HCT116 (cell line): ENCODE measurements around the gene SCN8A. TPM values are rescaled to one million over a fixed set of nuclear protein-coding genes. Genes with fewer than 3 reads are reported as not detected.

Experiments used
- ATAC-seq: fragments of 200-7000 bp; cut with Tn5 transposase; 2 replicates; pipeline ENCODE4 v1.9.1; 2020; ENCODE audit warnings: mild to moderate bottlenecking, moderate library complexity
- BruUV-seq: library from RNA; stranded (reverse); fragments of 400-500 nt; replicated peaks from 2 replicates; lab custom pipeline; 2021; lab: Mats Ljungman, UMichigan
- CTCF ChIA-PET: fragments of 300-600 bp; sonication (Branson Sonifier 250); formaldehyde crosslinking; loops from one replicate; lab custom pipeline; 2021; ENCODE audit warnings: antibody characterized with exemption; lab: Charles Lee
- POLR2A ChIA-PET: fragments of 300-600, 350-600 bp; sonication (Branson Sonifier 250); formaldehyde crosslinking; loops from one replicate; lab custom pipeline; 2021; ENCODE audit warnings: antibody characterized with exemption; lab: Charles Lee
- RAD21 ChIA-PET, 2 experiments: fragments of 300-600 bp; sonication (Branson Sonifier 250); formaldehyde crosslinking; loops; one replicate each; lab custom pipeline; 2023; ENCODE audit warnings: low total read pairs in 2 of 2; ENCODE audit not compliant: uncharacterized antibody in 2 of 2, unreplicated experiment in 2 of 2, low non-redundant PET in 1 of 2; lab: Charles Lee
- DNase-seq: peaks from one replicate; pipeline ENCODE4 v3.0.0-alpha.2; 2010; ENCODE audit warnings: low read depth, low spot score
- H2AFZ ChIP-seq: fragments of 200-600 bp; shearing (Covaris generic), sonication (generic); 2 replicates; pipeline ENCODE4 v1.6.1; 2017; ENCODE audit warnings: low read depth, mixed run types, mixed read lengths, antibody characterized with exemption, low read length; ENCODE audit not compliant: poor library complexity, severe bottlenecking
- H3K27ac ChIP-seq: 2 replicates; pipeline ENCODE4 v1.5.1; 2012; ENCODE audit warnings: low read depth, low read length
- H3K27me3 ChIP-seq: fragments of 200-600 bp; sonication (generic); 2 replicates; pipeline ENCODE4 v1.6.1; 2016; ENCODE audit warnings: mixed run types, low read length, mixed read lengths; ENCODE audit not compliant: insufficient read depth
- H3K36me3 ChIP-seq, 2 experiments: fragments of 200-500 bp in 1 of 2; fragments of 200-600 bp in 1 of 2; sonication (Bioruptor generic) in 1 of 2; sonication (generic) in 1 of 2; 2 replicates each; pipeline versions ENCODE4 v1.5.1 to v1.6.1; 2014 to 2016; ENCODE audit warnings: low read length in 2 of 2, inconsistent platforms in 1 of 2, mixed read lengths in 1 of 2, mixed run types in 1 of 2; ENCODE audit not compliant: insufficient read depth in 2 of 2, control insufficient read depth in 1 of 2
- H3K4me1 ChIP-seq, 2 experiments: fragments of 200-600 bp in 1 of 2; sonication (generic) in 1 of 2; 2 replicates each; pipeline versions ENCODE4 v1.5.1 to v1.6.1; 2012 to 2017; ENCODE audit warnings: low read length in 2 of 2, inconsistent platforms in 1 of 2, mild to moderate bottlenecking in 1 of 2, mixed read lengths in 1 of 2, mixed run types in 1 of 2, moderate library complexity in 1 of 2; ENCODE audit not compliant: insufficient read depth in 2 of 2, control insufficient read depth in 1 of 2
- H3K4me2 ChIP-seq: fragments of 200-600 bp; sonication (generic); 2 replicates; pipeline ENCODE4 v1.6.1; 2017; ENCODE audit warnings: mixed run types, low read length, mixed read lengths
- H3K4me3 ChIP-seq, 2 experiments: fragments of 200-600 bp in 1 of 2; sonication (generic) in 1 of 2; replicated peaks in 1 of 2; 2 replicates each; pipeline ENCODE4 v1.5.1; 2011 to 2016; ENCODE audit warnings: low read length in 2 of 2, control low read depth in 1 of 2, low read depth in 1 of 2, mild to moderate bottlenecking in 1 of 2, mixed read lengths in 1 of 2, mixed run types in 1 of 2
- H3K79me2 ChIP-seq: fragments of 200-600 bp; sonication (generic); 2 replicates; pipeline ENCODE4 v1.6.1; 2017; ENCODE audit warnings: mild to moderate bottlenecking, mixed run types, low read length, moderate library complexity, mixed read lengths; ENCODE audit not compliant: insufficient read depth
- H3K9ac ChIP-seq: fragments of 200-600 bp; sonication (generic); 2 replicates; pipeline ENCODE4 v1.6.1; 2016; ENCODE audit warnings: low read length, mixed read lengths
- H3K9me2 ChIP-seq: fragments of 200-600 bp; sonication (generic), shearing (Covaris generic); 2 replicates; pipeline ENCODE4 v1.6.1; 2017; ENCODE audit warnings: mixed run types, mild to moderate bottlenecking, moderate library complexity; ENCODE audit not compliant: insufficient read depth
- H3K9me3 ChIP-seq, 2 experiments: fragments of 200-500 bp in 1 of 2; fragments of 200-600 bp in 1 of 2; sonication (Bioruptor generic) in 1 of 2; sonication (generic) in 1 of 2; 2 replicates each; pipeline ENCODE4 v1.6.1; 2014 to 2017; ENCODE audit warnings: low read length in 2 of 2, mixed read lengths in 2 of 2, inconsistent platforms in 1 of 2, low read depth in 1 of 2, mild to moderate bottlenecking in 1 of 2, mixed run types in 1 of 2, moderate library complexity in 1 of 2; ENCODE audit not compliant: control insufficient read depth in 1 of 2, insufficient read depth in 1 of 2
- H4K20me1 ChIP-seq: fragments of 200-600 bp; sonication (generic), shearing (Covaris generic); 2 replicates; pipeline ENCODE4 v1.6.1; 2017; ENCODE audit warnings: mixed run types, mild to moderate bottlenecking, moderate library complexity; ENCODE audit not compliant: insufficient read depth
- ATF3 ChIP-seq: IDR thresholded peaks from 2 replicates; pipeline ENCODE4 v1.6.1; 2012
- CEBPB ChIP-seq: IDR thresholded peaks from 2 replicates; pipeline ENCODE4 v1.6.1; 2012; ENCODE audit warnings: low read depth
- EZH2 ChIP-seq: fragments of 200-600 bp; sonication (generic); IDR thresholded peaks from 2 replicates; pipeline ENCODE4 v1.6.1; 2017; ENCODE audit warnings: antibody characterized with exemption, mixed run types
- EZH2phosphoT487 ChIP-seq: fragments of 200-600 bp; IDR thresholded peaks from 2 replicates; pipeline ENCODE4 v1.6.1; 2018; ENCODE audit warnings: antibody characterized with exemption, borderline replicate concordance
- FOSL1 ChIP-seq: IDR thresholded peaks from 2 replicates; pipeline ENCODE4 v1.6.1; 2012; ENCODE audit warnings: low read depth
- JUND ChIP-seq: IDR thresholded peaks from 2 replicates; pipeline ENCODE4 v1.6.1; 2012
- POLR2AphosphoS5 ChIP-seq: IDR thresholded peaks from 2 replicates; pipeline ENCODE4 v1.6.1; 2011; ENCODE audit warnings: mild to moderate bottlenecking, low read depth, low read length, moderate library complexity
- RAD21 ChIP-seq: IDR thresholded peaks from 2 replicates; pipeline ENCODE4 v1.6.1; 2012; ENCODE audit warnings: low read depth, mild to moderate bottlenecking
- SIN3A ChIP-seq: IDR thresholded peaks from 2 replicates; pipeline ENCODE4 v1.6.1; 2012; ENCODE audit warnings: low read depth
- SP1 ChIP-seq: IDR thresholded peaks from 2 replicates; pipeline ENCODE4 v1.6.1; 2012; ENCODE audit warnings: low read depth
- YY1 ChIP-seq: IDR thresholded peaks from 2 replicates; pipeline ENCODE4 v1.6.1; 2011; ENCODE audit warnings: low read length, low read depth, moderate library complexity, mild to moderate bottlenecking; ENCODE audit not compliant: insufficient replicate concordance; ENCODE audit errors: extremely low read depth
- ZBTB33 ChIP-seq: IDR thresholded peaks from 2 replicates; pipeline ENCODE4 v1.6.1; 2011; ENCODE audit warnings: mild to moderate bottlenecking, low read length, moderate library complexity; ENCODE audit not compliant: insufficient replicate concordance; ENCODE audit errors: extremely low read depth
- ZFX ChIP-seq: fragments of 450-650 bp; IDR thresholded peaks from 2 replicates; pipeline ENCODE4 v1.6.1; 2017
- ZNF274 ChIP-seq: fragments of 200-500 bp; sonication (Bioruptor generic); IDR thresholded peaks from 2 replicates; pipeline ENCODE4 v1.6.1; 2014; ENCODE audit warnings: mild to moderate bottlenecking, low read depth, low read length, inconsistent platforms
- intact Hi-C: fragments of 100-400 bp; cut with micrococcal nuclease; formaldehyde crosslinking; loops from 2 replicates; pipeline ENCODE4 v1.10.0; 2022
- total RNA-seq: library from RNA; stranded (reverse); gene quantifications from one replicate; pipeline ENCODE4 v1.2.1, GENCODE V29; 2021; ENCODE audit not compliant: unreplicated experiment
- TF ChIP-seq, protein P1 (sequence below): IDR thresholded peaks from 2 replicates; pipeline ENCODE4 v1.6.1; 2012
- TF ChIP-seq, protein P2 (sequence below), 3 experiments: fragments of 200-600 bp in 1 of 3; sonication (generic) in 1 of 3; IDR thresholded peaks in 2 of 3; conservative IDR thresholded peaks in 1 of 3; 2 replicates each; pipeline ENCODE4 v1.5.1; 2012 to 2017; ENCODE audit warnings: low read depth in 2 of 3, low read length in 2 of 3, antibody characterized with exemption in 1 of 3, borderline replicate concordance in 1 of 3, control low read depth in 1 of 3, mild to moderate bottlenecking in 1 of 3, mixed read lengths in 1 of 3, mixed run types in 1 of 3, moderate library complexity in 1 of 3; ENCODE audit not compliant: insufficient read depth in 1 of 3
- TF ChIP-seq, protein P3 (sequence below): IDR thresholded peaks from 2 replicates; pipeline ENCODE4 v1.6.1; 2012; ENCODE audit warnings: low read depth

Gene SCN8A
- total RNA-seq, 1 experiment from 2014 or later: 7.1 TPM

DNA sequence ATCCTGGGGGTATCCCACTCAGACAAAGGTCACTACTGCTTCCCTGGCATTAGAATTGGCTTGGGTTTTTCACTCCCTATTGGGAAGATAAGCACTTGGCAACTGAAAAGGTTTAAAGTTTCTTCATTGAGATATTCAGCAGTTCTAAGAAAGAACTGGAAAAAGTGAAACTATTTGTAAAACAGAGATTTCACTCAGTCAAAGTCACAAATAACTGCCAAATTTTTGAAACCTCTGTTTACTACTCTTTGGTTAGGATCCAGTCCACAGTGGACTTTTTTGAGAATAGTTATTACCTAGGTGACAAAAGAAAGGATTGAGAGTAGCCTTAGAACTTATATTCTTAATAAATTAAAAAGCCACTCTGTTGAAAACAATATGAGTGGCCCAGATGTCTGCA lies 172.7 kb downstream of the SCN8A start:
- H3K9me3 ChIP-seq: no peaks in the 10 kb centered on the region
- H2AFZ ChIP-seq: no peak overlapping the region
- no peak overlapping the region for H3K4me2 ChIP-seq
- no peaks in the 10 kb centered on the region for H3K9me2 ChIP-seq
- no TSS peak for BruUV-seq
- H3K36me3 ChIP-seq: no peaks in the 10 kb centered on the region
- RAD21 ChIA-PET: no interaction called here
- H4K20me1 ChIP-seq: no peaks in the 10 kb centered on the region
- no peak for ATAC-seq
- TF ChIP-seq, protein P1, sequence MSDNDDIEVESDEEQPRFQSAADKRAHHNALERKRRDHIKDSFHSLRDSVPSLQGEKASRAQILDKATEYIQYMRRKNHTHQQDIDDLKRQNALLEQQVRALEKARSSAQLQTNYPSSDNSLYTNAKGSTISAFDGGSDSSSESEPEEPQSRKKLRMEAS: no peak
- TF ChIP-seq SP1 (no peak), POLR2AphosphoS5 (no peak), YY1 (no peak), FOSL1 (no peak), ZFX (no peak), ATF3 (no peak), RAD21 (no peak), ZNF274 (no peak), SIN3A (no peak), ZBTB33 (no peak), CEBPB (no peak), EZH2 (no peak), JUND (no peak), EZH2phosphoT487 (no peak)
- TF ChIP-seq, protein P2, sequence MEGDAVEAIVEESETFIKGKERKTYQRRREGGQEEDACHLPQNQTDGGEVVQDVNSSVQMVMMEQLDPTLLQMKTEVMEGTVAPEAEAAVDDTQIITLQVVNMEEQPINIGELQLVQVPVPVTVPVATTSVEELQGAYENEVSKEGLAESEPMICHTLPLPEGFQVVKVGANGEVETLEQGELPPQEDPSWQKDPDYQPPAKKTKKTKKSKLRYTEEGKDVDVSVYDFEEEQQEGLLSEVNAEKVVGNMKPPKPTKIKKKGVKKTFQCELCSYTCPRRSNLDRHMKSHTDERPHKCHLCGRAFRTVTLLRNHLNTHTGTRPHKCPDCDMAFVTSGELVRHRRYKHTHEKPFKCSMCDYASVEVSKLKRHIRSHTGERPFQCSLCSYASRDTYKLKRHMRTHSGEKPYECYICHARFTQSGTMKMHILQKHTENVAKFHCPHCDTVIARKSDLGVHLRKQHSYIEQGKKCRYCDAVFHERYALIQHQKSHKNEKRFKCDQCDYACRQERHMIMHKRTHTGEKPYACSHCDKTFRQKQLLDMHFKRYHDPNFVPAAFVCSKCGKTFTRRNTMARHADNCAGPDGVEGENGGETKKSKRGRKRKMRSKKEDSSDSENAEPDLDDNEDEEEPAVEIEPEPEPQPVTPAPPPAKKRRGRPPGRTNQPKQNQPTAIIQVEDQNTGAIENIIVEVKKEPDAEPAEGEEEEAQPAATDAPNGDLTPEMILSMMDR (IDR thresholded peaks at IDR 0.05 in 2 of 3, conservative IDR thresholded peaks at IDR 0.05 in 1 of 3; ENCODE audit: borderline replicate concordance in 1 of 3, insufficient read depth in 1 of 3, low read depth in 2 of 3, low read length in 2 of 3): no peak
- TF ChIP-seq, protein P3, sequence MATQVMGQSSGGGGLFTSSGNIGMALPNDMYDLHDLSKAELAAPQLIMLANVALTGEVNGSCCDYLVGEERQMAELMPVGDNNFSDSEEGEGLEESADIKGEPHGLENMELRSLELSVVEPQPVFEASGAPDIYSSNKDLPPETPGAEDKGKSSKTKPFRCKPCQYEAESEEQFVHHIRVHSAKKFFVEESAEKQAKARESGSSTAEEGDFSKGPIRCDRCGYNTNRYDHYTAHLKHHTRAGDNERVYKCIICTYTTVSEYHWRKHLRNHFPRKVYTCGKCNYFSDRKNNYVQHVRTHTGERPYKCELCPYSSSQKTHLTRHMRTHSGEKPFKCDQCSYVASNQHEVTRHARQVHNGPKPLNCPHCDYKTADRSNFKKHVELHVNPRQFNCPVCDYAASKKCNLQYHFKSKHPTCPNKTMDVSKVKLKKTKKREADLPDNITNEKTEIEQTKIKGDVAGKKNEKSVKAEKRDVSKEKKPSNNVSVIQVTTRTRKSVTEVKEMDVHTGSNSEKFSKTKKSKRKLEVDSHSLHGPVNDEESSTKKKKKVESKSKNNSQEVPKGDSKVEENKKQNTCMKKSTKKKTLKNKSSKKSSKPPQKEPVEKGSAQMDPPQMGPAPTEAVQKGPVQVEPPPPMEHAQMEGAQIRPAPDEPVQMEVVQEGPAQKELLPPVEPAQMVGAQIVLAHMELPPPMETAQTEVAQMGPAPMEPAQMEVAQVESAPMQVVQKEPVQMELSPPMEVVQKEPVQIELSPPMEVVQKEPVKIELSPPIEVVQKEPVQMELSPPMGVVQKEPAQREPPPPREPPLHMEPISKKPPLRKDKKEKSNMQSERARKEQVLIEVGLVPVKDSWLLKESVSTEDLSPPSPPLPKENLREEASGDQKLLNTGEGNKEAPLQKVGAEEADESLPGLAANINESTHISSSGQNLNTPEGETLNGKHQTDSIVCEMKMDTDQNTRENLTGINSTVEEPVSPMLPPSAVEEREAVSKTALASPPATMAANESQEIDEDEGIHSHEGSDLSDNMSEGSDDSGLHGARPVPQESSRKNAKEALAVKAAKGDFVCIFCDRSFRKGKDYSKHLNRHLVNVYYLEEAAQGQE: no peak
- TF ChIP-seq, all 23 proteins: peak for 0
- Histone ChIP-seq H3K4me1 (no peaks in the 10 kb centered on the region), H3K9ac (no peak overlapping the region), H3K4me3 (no peak overlapping the region), H3K27me3 (no peaks in the 10 kb centered on the region), H3K27ac (no peak overlapping the region), H3K79me2 (no peaks in the 10 kb centered on the region)
- no peak for DNase-seq
- intact Hi-C loops: no loop called here
- ChIA-PET CTCF (no interaction called here), POLR2A (no interaction called here)
